K562 (cell line): ENCODE data around the gene FOXS1. TPM values are rescaled to one million over a fixed set of nuclear protein-coding genes. Genes with fewer than 3 reads are reported as not detected.
A peak's percentile ranks its signal among the peaks of the same experiment; 100 is the strongest.

Source experiments
- MGA ChIP-seq: fragments of 450-650 bp; IDR thresholded peaks from 2 replicates; pipeline ENCODE4 v1.6.1; 2016; ENCODE audit warnings: mild to moderate bottlenecking, moderate library complexity
- RBBP5 ChIP-seq: fragments of 200-600 bp; sonication (generic); IDR thresholded peaks from 2 replicates; pipeline ENCODE4 v1.6.1; 2012; ENCODE audit warnings: borderline replicate concordance, mild to moderate bottlenecking, low read length, control low read depth, inconsistent platforms; ENCODE audit not compliant: insufficient read depth, poor library complexity, severe bottlenecking
- RHOXF2B ChIP-seq: fragments of 250-450 bp; sonication (Bioruptor Pico); conservative IDR thresholded peaks from 2 replicates; pipeline ENCODE4 v1.5.1; 2021
- SMARCA5 ChIP-seq: fragments of 450-650 bp; IDR thresholded peaks from 2 replicates; pipeline ENCODE4 v1.6.1; 2016
- SRSF3 ChIP-seq: fragments of 200-400 bp; formaldehyde crosslinking; IDR thresholded peaks from 2 replicates; pipeline ENCODE4 v1.6.1; 2016; ENCODE audit warnings: mild to moderate bottlenecking, low read length, moderate library complexity; ENCODE audit not compliant: insufficient read depth
- ZEB2 ChIP-seq: fragments of 450-650 bp; IDR thresholded peaks from 2 replicates; pipeline ENCODE4 v1.6.1; 2016
- polyA plus RNA-seq, 8 experiments: library from polyadenylated mRNA; depleted of rRNA in 4 of 8; stranded (reverse) in 5 of 8; unstranded in 3 of 8; fragments of >200 nt; fragmentation: Nextera tagmentation in 2 of 8; fragmentation: Illumina TruSeq in 1 of 8; extraction: Ambion mirVana in 2 of 8; extraction: Trizol in 1 of 8; gene quantifications; 2 replicates each; pipeline versions ENCODE4 v1.2.1 to v1.2.3, GENCODE V29; 2011 to 2014; ENCODE audit warnings: inconsistent platforms in 1 of 8, missing spikeins in 1 of 8
- total RNA-seq, 7 experiments: library from RNA; depleted of rRNA in 6 of 7; stranded (reverse); fragments of >200 nt in 6 of 7; fragmentation: Illumina TruSeq in 2 of 7; extraction: Trizol in 2 of 7; gene quantifications; 2 replicates each; pipeline versions ENCODE4 v1.2.1 to v1.2.3, GENCODE V29; 2011 to 2021; ENCODE audit warnings: low replicate concordance in 1 of 7
- TF ChIP-seq, protein P1 (sequence below), 2 experiments: fragments of 150-350 bp in 1 of 2; IDR thresholded peaks; 2 replicates each; pipeline ENCODE4 v1.6.1; 2012 to 2016; ENCODE audit warnings: low read depth in 2 of 2, low read length in 2 of 2, mild to moderate bottlenecking in 1 of 2, moderate library complexity in 1 of 2
- TF ChIP-seq, protein P2 (sequence below): fragments of 250-450 bp; sonication (Bioruptor Pico); IDR thresholded peaks from 2 replicates; pipeline ENCODE4 v1.8.0; 2022; ENCODE audit warnings: moderate library complexity, mild to moderate bottlenecking, inconsistent platforms

The FOXS1 gene
- total and polyA plus RNA-seq, 9 of the 15 experiments (the other 6 are each of a cell fraction or from before 2014, with no cell fraction given): not detected

DNA sequence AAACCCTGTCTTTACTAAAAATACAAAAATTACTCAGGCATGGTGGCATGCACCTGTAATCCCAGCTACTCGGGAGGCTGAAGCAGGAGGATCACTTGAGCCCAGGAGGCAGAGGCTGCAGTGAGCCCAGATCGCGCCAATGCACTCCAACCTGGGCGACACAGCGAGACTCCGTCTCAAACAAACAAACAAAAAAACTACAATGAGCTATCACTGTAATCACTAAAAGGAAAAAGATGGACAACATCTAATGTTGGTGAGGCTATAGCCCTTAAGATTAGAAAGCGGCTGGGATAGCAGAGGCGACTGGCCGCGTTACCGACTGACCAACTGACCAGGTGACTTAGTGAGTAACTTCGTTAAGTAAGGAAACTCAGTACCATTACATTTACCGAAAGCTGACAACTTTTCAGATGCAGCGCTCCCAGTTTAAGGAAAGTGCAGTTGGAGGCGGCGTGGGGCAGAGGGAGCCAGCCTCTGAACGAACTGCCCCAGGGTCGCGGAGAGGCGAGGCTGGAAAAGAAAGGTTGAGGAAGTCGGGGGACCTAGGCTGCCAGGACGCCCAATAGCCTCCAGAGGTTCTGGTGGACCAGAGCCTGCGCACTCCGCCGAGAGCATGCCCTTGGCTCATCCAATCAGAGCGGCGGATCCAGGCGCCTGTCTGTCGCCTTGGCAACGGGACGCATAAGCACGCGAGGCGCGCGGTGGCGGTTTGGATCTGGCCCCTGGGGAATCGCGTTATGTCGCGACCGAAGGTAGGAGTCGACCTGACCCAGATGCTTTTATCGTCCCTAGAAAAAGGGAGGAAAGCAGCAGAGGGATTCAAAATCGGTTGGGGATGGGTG lies 34.0 kb upstream of the FOXS1 start (continued):
- TF ChIP-seq, protein P1, sequence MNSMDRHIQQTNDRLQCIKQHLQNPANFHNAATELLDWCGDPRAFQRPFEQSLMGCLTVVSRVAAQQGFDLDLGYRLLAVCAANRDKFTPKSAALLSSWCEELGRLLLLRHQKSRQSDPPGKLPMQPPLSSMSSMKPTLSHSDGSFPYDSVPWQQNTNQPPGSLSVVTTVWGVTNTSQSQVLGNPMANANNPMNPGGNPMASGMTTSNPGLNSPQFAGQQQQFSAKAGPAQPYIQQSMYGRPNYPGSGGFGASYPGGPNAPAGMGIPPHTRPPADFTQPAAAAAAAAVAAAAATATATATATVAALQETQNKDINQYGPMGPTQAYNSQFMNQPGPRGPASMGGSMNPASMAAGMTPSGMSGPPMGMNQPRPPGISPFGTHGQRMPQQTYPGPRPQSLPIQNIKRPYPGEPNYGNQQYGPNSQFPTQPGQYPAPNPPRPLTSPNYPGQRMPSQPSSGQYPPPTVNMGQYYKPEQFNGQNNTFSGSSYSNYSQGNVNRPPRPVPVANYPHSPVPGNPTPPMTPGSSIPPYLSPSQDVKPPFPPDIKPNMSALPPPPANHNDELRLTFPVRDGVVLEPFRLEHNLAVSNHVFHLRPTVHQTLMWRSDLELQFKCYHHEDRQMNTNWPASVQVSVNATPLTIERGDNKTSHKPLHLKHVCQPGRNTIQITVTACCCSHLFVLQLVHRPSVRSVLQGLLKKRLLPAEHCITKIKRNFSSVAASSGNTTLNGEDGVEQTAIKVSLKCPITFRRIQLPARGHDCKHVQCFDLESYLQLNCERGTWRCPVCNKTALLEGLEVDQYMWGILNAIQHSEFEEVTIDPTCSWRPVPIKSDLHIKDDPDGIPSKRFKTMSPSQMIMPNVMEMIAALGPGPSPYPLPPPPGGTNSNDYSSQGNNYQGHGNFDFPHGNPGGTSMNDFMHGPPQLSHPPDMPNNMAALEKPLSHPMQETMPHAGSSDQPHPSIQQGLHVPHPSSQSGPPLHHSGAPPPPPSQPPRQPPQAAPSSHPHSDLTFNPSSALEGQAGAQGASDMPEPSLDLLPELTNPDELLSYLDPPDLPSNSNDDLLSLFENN (IDR thresholded peaks at IDR 0.05; ENCODE audit: low read depth in 2 of 2, low read length in 2 of 2): no peak
- TF ChIP-seq, protein P2, sequence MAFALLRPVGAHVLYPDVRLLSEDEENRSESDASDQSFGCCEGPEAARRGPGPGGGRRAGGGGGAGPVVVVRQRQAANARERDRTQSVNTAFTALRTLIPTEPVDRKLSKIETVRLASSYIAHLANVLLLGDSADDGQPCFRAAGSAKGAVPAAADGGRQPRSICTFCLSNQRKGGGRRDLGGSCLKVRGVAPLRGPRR (CRISPR knock-in tag): no peak
- TF ChIP-seq SMARCA5 (peak; percentile 26; the same call in 1 of the 2 replicates), MGA (peak; percentile 53; the same call in 1 of the 2 replicates), RBBP5 (peak; percentile 2), SRSF3 (no peak), RHOXF2B (CRISPR knock-in tag) (no peak), ZEB2 (no peak)
